WTC11 (cell line): Measurements from ENCODE around the gene RABEP1. TPM values are rescaled to one million over a fixed set of nuclear protein-coding genes. Genes with fewer than 3 reads are reported as not detected.

Source experiments
- ATAC-seq: fragments of 200-7000 bp; cut with Tn5 transposase; 2 replicates; pipeline ENCODE4 v1.10.0; 2021; ENCODE audit warnings: mild to moderate bottlenecking, moderate library complexity
- CTCF ChIA-PET: fragments of 300-600 bp; sonication (Branson Sonifier 250); formaldehyde crosslinking; loops from one replicate; lab custom pipeline; 2021; ENCODE audit warnings: antibody characterized with exemption; lab: Charles Lee
- POLR2A ChIA-PET: fragments of 350-600 bp; sonication (Branson Sonifier 250); formaldehyde crosslinking; loops from one replicate; lab custom pipeline; 2021; ENCODE audit warnings: antibody characterized with exemption; lab: Charles Lee
- DNase-seq: peaks from one replicate; pipeline ENCODE4 v3.0.0; 2021; ENCODE audit warnings: low spot score
- H3K27ac Mint-ChIP-seq: 2 replicates; pipeline ENCODE4 v1.8.0; 2021; ENCODE audit warnings: mixed read lengths
- H3K27me3 Mint-ChIP-seq: 2 replicates; pipeline ENCODE4 v1.8.0; 2021; ENCODE audit warnings: low read depth, mild to moderate bottlenecking, moderate library complexity, mixed read lengths
- H3K36me3 Mint-ChIP-seq: 2 replicates; pipeline ENCODE4 v1.8.0; 2021; ENCODE audit warnings: mixed read lengths
- H3K4me1 Mint-ChIP-seq: 2 replicates; pipeline ENCODE4 v1.8.0; 2022; ENCODE audit warnings: mixed read lengths
- H3K4me3 Mint-ChIP-seq: 2 replicates; pipeline ENCODE4 v1.8.0; 2021; ENCODE audit warnings: mild to moderate bottlenecking, moderate library complexity, mixed read lengths
- H3K9me3 Mint-ChIP-seq: 2 replicates; pipeline ENCODE4 v1.8.0; 2021; ENCODE audit warnings: mixed read lengths
- CREM ChIP-seq: sonication (generic); formaldehyde crosslinking; IDR thresholded peaks from 2 replicates; pipeline ENCODE4 v1.8.1; 2022; ENCODE audit warnings: mild to moderate bottlenecking, missing genetic modification reagents, moderate library complexity
- FOXJ3 ChIP-seq: sonication (generic); formaldehyde crosslinking; IDR thresholded peaks from 2 replicates; pipeline ENCODE4 v1.9.0; 2021; ENCODE audit warnings: missing genetic modification reagents, mild to moderate bottlenecking, borderline replicate concordance
- GABPB1 ChIP-seq: sonication (generic); formaldehyde crosslinking; IDR thresholded peaks from 2 replicates; pipeline ENCODE4 v1.8.1; 2023; ENCODE audit warnings: mild to moderate bottlenecking, missing genetic modification reagents
- HMGA2 ChIP-seq: fragments of 250-450 bp; sonication (Bioruptor Pico); IDR thresholded peaks from 2 replicates; pipeline ENCODE4 v1.4.0; 2021; ENCODE audit warnings: mild to moderate bottlenecking, moderate library complexity
- JAZF1 ChIP-seq: fragments of 250-450 bp; sonication (Bioruptor Pico); IDR thresholded peaks from 2 replicates; pipeline ENCODE4 v1.9.0; 2021; ENCODE audit warnings: moderate library complexity, mild to moderate bottlenecking, inconsistent platforms
- KAT7 ChIP-seq: sonication (generic); formaldehyde crosslinking; IDR thresholded peaks from 2 replicates; pipeline ENCODE4 v1.8.1; 2023; ENCODE audit warnings: missing genetic modification reagents, mild to moderate bottlenecking, borderline replicate concordance
- MYBL2 ChIP-seq: sonication (generic); formaldehyde crosslinking; IDR thresholded peaks from 2 replicates; pipeline ENCODE4 v1.8.1; 2023; ENCODE audit warnings: mild to moderate bottlenecking, moderate library complexity, missing genetic modification reagents
- NFE2L1 ChIP-seq: sonication (generic); formaldehyde crosslinking; IDR thresholded peaks from 2 replicates; pipeline ENCODE4 v1.8.1; 2023; ENCODE audit warnings: missing genetic modification reagents
- NFYB ChIP-seq: sonication (generic); formaldehyde crosslinking; conservative IDR thresholded peaks from 2 replicates; pipeline ENCODE4 v1.8.0; 2022; ENCODE audit warnings: low read depth, missing genetic modification reagents
- RELA ChIP-seq: sonication (generic); formaldehyde crosslinking; IDR thresholded peaks from 2 replicates; pipeline ENCODE4 v1.8.1; 2022; ENCODE audit warnings: missing genetic modification reagents, mild to moderate bottlenecking, borderline replicate concordance
- RORB ChIP-seq: fragments of 250-450 bp; sonication (Bioruptor Pico); IDR thresholded peaks from 2 replicates; pipeline ENCODE4 v1.9.0; 2021; ENCODE audit warnings: mild to moderate bottlenecking
- SMAD3 ChIP-seq: sonication (generic); formaldehyde crosslinking; IDR thresholded peaks from 2 replicates; pipeline ENCODE4 v1.8.0; 2022; ENCODE audit warnings: missing genetic modification reagents, mild to moderate bottlenecking, borderline replicate concordance
- SMAD4 ChIP-seq: sonication (generic); formaldehyde crosslinking; IDR thresholded peaks from 2 replicates; pipeline ENCODE4 v1.8.0; 2022; ENCODE audit warnings: mild to moderate bottlenecking, missing genetic modification reagents
- SP1 ChIP-seq: sonication (generic); formaldehyde crosslinking; conservative IDR thresholded peaks from 2 replicates; pipeline ENCODE4 v1.8.1; 2022; ENCODE audit warnings: missing genetic modification reagents
- TCF7 ChIP-seq: sonication (generic); formaldehyde crosslinking; IDR thresholded peaks from 2 replicates; pipeline ENCODE4 v1.8.0; 2022; ENCODE audit warnings: mild to moderate bottlenecking, low read depth, missing genetic modification reagents, moderate library complexity
- TEAD1 ChIP-seq: sonication (generic); formaldehyde crosslinking; IDR thresholded peaks from 2 replicates; pipeline ENCODE4 v1.8.0; 2022; ENCODE audit warnings: mild to moderate bottlenecking, missing genetic modification reagents
- ZBTB21 ChIP-seq: sonication (generic); formaldehyde crosslinking; IDR thresholded peaks from 2 replicates; pipeline ENCODE4 v1.8.1; 2023; ENCODE audit warnings: mild to moderate bottlenecking, missing genetic modification reagents, borderline replicate concordance
- ZNF121 ChIP-seq: sonication (generic); formaldehyde crosslinking; IDR thresholded peaks from 2 replicates; pipeline ENCODE4 v1.8.0; 2023; ENCODE audit warnings: missing genetic modification reagents
- ZNF219 ChIP-seq: sonication (generic); formaldehyde crosslinking; IDR thresholded peaks from 2 replicates; pipeline ENCODE4 v1.8.0; 2023; ENCODE audit warnings: missing genetic modification reagents, mild to moderate bottlenecking, borderline replicate concordance
- ZNF232 ChIP-seq: sonication (generic); formaldehyde crosslinking; IDR thresholded peaks from 2 replicates; pipeline ENCODE4 v1.8.0; 2022; ENCODE audit warnings: mild to moderate bottlenecking, missing genetic modification reagents
- ZNF263 ChIP-seq: sonication (generic); formaldehyde crosslinking; IDR thresholded peaks from 2 replicates; pipeline ENCODE4 v1.8.1; 2022; ENCODE audit warnings: low read depth, mild to moderate bottlenecking, moderate library complexity, missing genetic modification reagents
- ZNF671 ChIP-seq: fragments of 250-450 bp; sonication (Bioruptor Pico); IDR thresholded peaks from 2 replicates; pipeline ENCODE4 v1.8.0; 2021; ENCODE audit warnings: mild to moderate bottlenecking
- total RNA-seq: library from RNA; stranded (reverse); gene quantifications from 3 replicates; pipeline ENCODE4 v1.2.3, GENCODE V29; 2021
- TF ChIP-seq, protein P1 (sequence below): sonication (generic); formaldehyde crosslinking; IDR thresholded peaks from 2 replicates; pipeline ENCODE4 v1.8.0; 2023; ENCODE audit warnings: missing genetic modification reagents
- TF ChIP-seq, protein P2 (sequence below): sonication (generic); formaldehyde crosslinking; IDR thresholded peaks from 2 replicates; pipeline ENCODE4 v1.8.1; 2022; ENCODE audit warnings: low read depth, missing genetic modification reagents, borderline replicate concordance
- TF ChIP-seq, protein P3 (sequence below): sonication (generic); formaldehyde crosslinking; IDR thresholded peaks from 2 replicates; pipeline ENCODE4 v1.8.1; 2023; ENCODE audit warnings: mild to moderate bottlenecking, missing genetic modification reagents
- TF ChIP-seq, protein P4 (sequence below): sonication (generic); formaldehyde crosslinking; IDR thresholded peaks from 2 replicates; pipeline ENCODE4 v1.8.1; 2023; ENCODE audit warnings: mild to moderate bottlenecking, missing genetic modification reagents, borderline replicate concordance
- TF ChIP-seq, protein P5 (sequence below): fragments of 200-600 bp; IDR thresholded peaks from 2 replicates; pipeline ENCODE4 v1.8.0; 2022; ENCODE audit warnings: antibody characterized with exemption
- TF ChIP-seq, protein P6 (sequence below): sonication (generic); formaldehyde crosslinking; IDR thresholded peaks from 2 replicates; pipeline ENCODE4 v1.8.1; 2022; ENCODE audit warnings: mild to moderate bottlenecking, missing genetic modification reagents, moderate library complexity, borderline replicate concordance

RABEP1 gene
- total RNA-seq, 1 experiment from 2014 or later = 40.9 TPM

DNA sequence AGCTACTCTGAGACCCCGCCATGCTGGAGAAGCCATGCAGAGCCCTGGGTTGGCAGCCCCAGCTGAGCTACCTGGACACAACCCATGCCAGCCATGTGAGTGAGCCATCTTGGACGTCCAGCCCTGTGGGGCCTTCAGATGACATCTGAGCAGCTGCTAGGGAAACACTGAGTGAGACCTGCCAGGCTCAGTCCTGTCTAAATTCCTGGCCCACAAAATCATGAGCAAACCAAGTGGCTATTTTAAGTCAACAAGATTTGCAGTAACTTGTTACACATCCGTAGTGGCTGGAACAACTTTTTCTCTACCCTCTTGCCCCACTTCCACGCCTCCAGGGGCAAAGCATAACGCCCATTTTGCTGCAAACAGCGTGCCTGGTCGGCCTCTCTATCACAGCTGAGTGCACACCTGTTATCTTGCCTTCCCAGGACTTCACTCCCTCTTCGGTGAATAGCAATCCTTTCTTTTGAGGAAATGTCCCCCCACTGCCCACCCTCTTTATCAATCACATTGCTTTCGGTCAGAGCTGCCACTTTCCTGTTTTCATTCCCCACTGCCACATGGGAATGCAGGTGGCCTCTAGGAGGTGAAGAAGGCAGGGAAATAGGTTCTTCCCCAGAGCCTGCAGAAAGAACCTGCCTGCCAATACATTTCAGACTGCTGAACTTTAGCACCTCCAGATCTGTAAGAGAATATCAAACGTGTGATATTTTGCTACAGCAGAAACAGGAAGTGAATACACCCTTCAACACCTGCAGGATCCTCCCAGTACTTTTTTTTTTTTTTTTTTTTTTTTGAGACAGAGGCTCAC lies 40.0 kb upstream of the RABEP1 start:
- H3K4me1 Mint-ChIP-seq = no peaks in the 10 kb centered on the region; the same call in 1 of the 2 replicates
- H3K4me3 Mint-ChIP-seq = no peak overlapping the region
- CTCF ChIA-PET = interaction anchor here (0.5 kb wide), 1 partner anchor 108 kb away, joined by 3 read pairs; no protein-coding TSS in a partner anchor
- no peaks in the 10 kb centered on the region for H3K9me3 Mint-ChIP-seq
- DNase-seq = no peak
- H3K36me3 Mint-ChIP-seq = no peaks in the 10 kb centered on the region
- TF ChIP-seq GABPB1 (CRISPR knock-in tag) = no peak
- TF ChIP-seq, protein P1, sequence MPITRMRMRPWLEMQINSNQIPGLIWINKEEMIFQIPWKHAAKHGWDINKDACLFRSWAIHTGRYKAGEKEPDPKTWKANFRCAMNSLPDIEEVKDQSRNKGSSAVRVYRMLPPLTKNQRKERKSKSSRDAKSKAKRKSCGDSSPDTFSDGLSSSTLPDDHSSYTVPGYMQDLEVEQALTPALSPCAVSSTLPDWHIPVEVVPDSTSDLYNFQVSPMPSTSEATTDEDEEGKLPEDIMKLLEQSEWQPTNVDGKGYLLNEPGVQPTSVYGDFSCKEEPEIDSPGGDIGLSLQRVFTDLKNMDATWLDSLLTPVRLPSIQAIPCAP = no peak
- no peak for TF ChIP-seq ZNF263
- TF ChIP-seq SP1 = no peak
- TF ChIP-seq NFYB = no peak
- TF ChIP-seq, protein P2, sequence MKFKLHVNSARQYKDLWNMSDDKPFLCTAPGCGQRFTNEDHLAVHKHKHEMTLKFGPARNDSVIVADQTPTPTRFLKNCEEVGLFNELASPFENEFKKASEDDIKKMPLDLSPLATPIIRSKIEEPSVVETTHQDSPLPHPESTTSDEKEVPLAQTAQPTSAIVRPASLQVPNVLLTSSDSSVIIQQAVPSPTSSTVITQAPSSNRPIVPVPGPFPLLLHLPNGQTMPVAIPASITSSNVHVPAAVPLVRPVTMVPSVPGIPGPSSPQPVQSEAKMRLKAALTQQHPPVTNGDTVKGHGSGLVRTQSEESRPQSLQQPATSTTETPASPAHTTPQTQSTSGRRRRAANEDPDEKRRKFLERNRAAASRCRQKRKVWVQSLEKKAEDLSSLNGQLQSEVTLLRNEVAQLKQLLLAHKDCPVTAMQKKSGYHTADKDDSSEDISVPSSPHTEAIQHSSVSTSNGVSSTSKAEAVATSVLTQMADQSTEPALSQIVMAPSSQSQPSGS (CRISPR knock-in tag) = no peak
- TF ChIP-seq ZNF121 (CRISPR knock-in tag) = no peak
- no peak for TF ChIP-seq RORB (CRISPR knock-in tag)
- TF ChIP-seq HMGA2 = no peak
- TF ChIP-seq, protein P3, sequence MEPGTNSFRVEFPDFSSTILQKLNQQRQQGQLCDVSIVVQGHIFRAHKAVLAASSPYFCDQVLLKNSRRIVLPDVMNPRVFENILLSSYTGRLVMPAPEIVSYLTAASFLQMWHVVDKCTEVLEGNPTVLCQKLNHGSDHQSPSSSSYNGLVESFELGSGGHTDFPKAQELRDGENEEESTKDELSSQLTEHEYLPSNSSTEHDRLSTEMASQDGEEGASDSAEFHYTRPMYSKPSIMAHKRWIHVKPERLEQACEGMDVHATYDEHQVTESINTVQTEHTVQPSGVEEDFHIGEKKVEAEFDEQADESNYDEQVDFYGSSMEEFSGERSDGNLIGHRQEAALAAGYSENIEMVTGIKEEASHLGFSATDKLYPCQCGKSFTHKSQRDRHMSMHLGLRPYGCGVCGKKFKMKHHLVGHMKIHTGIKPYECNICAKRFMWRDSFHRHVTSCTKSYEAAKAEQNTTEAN (CRISPR knock-in tag) = no peak
- no peak for TF ChIP-seq ZNF671
- no peak for TF ChIP-seq TEAD1 (CRISPR knock-in tag)
- TF ChIP-seq, protein P4, sequence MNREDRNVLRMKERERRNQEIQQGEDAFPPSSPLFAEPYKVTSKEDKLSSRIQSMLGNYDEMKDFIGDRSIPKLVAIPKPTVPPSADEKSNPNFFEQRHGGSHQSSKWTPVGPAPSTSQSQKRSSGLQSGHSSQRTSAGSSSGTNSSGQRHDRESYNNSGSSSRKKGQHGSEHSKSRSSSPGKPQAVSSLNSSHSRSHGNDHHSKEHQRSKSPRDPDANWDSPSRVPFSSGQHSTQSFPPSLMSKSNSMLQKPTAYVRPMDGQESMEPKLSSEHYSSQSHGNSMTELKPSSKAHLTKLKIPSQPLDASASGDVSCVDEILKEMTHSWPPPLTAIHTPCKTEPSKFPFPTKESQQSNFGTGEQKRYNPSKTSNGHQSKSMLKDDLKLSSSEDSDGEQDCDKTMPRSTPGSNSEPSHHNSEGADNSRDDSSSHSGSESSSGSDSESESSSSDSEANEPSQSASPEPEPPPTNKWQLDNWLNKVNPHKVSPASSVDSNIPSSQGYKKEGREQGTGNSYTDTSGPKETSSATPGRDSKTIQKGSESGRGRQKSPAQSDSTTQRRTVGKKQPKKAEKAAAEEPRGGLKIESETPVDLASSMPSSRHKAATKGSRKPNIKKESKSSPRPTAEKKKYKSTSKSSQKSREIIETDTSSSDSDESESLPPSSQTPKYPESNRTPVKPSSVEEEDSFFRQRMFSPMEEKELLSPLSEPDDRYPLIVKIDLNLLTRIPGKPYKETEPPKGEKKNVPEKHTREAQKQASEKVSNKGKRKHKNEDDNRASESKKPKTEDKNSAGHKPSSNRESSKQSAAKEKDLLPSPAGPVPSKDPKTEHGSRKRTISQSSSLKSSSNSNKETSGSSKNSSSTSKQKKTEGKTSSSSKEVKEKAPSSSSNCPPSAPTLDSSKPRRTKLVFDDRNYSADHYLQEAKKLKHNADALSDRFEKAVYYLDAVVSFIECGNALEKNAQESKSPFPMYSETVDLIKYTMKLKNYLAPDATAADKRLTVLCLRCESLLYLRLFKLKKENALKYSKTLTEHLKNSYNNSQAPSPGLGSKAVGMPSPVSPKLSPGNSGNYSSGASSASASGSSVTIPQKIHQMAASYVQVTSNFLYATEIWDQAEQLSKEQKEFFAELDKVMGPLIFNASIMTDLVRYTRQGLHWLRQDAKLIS (CRISPR knock-in tag) = no peak
- TF ChIP-seq NFE2L1 (CRISPR knock-in tag) = no peak
- no peak for TF ChIP-seq KAT7
- ATAC-seq = no peak
- POLR2A ChIA-PET = no interaction called here
- no peaks in the 10 kb centered on the region; the same call in 1 of the 2 replicates for H3K27me3 Mint-ChIP-seq
- H3K27ac Mint-ChIP-seq = no peak overlapping the region

DNA sequence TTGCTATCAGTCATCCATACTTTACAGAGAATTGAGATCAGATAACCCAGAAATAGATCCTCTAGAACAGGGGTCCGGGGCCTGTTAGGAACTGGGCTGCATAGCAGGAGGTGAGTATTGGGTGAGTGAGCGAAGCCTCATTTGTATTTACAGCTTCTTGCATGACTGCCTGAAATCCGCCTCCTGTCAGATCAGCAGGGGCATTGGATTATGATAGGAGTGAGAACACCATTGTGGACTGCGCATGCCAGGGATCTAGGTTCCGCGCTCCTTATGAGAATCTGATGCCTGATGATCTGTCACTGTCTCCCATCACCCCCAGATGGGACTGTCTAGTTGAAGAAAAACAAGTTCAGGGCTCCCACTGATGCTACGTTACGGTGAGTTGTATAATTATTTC lies 34.5 kb upstream of the RABEP1 start:
- no peaks in the 10 kb centered on the region for H3K36me3 Mint-ChIP-seq
- TF ChIP-seq RELA (CRISPR knock-in tag) (no peak), ZNF219 (CRISPR knock-in tag) (no peak), FOXJ3 (CRISPR knock-in tag) (no peak), ZNF232 (CRISPR knock-in tag) (no peak), CREM (CRISPR knock-in tag) (no peak), HMGA2 (no peak), MYBL2 (no peak), SMAD3 (CRISPR knock-in tag) (no peak), JAZF1 (CRISPR knock-in tag) (no peak), TCF7 (CRISPR knock-in tag) (no peak), ZBTB21 (CRISPR knock-in tag) (no peak), SMAD4 (CRISPR knock-in tag) (no peak)
- TF ChIP-seq, protein P5, sequence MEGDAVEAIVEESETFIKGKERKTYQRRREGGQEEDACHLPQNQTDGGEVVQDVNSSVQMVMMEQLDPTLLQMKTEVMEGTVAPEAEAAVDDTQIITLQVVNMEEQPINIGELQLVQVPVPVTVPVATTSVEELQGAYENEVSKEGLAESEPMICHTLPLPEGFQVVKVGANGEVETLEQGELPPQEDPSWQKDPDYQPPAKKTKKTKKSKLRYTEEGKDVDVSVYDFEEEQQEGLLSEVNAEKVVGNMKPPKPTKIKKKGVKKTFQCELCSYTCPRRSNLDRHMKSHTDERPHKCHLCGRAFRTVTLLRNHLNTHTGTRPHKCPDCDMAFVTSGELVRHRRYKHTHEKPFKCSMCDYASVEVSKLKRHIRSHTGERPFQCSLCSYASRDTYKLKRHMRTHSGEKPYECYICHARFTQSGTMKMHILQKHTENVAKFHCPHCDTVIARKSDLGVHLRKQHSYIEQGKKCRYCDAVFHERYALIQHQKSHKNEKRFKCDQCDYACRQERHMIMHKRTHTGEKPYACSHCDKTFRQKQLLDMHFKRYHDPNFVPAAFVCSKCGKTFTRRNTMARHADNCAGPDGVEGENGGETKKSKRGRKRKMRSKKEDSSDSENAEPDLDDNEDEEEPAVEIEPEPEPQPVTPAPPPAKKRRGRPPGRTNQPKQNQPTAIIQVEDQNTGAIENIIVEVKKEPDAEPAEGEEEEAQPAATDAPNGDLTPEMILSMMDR = no peak
- TF ChIP-seq, protein P6, sequence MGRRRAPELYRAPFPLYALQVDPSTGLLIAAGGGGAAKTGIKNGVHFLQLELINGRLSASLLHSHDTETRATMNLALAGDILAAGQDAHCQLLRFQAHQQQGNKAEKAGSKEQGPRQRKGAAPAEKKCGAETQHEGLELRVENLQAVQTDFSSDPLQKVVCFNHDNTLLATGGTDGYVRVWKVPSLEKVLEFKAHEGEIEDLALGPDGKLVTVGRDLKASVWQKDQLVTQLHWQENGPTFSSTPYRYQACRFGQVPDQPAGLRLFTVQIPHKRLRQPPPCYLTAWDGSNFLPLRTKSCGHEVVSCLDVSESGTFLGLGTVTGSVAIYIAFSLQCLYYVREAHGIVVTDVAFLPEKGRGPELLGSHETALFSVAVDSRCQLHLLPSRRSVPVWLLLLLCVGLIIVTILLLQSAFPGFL (CRISPR knock-in tag) = no peak

More for the DNA sequence above, 34.5 kb upstream of the RABEP1 start:
- H3K4me1 Mint-ChIP-seq = no peaks in the 10 kb centered on the region
- no peaks in the 10 kb centered on the region for H3K9me3 Mint-ChIP-seq
- H3K4me3 Mint-ChIP-seq = no peak overlapping the region
- H3K27ac Mint-ChIP-seq = no peak overlapping the region
- ATAC-seq = no peak
- DNase-seq = no peak
- ChIA-PET CTCF (interaction anchor here (2.1 kb wide), 1 partner anchor 10 kb away, joined by 5 read pairs; no protein-coding TSS in a partner anchor), POLR2A (no interaction called here)
- no peaks in the 10 kb centered on the region for H3K27me3 Mint-ChIP-seq
